HEK293 (cell line): Measurements from ENCODE around the gene MUTYH.

ENCODE experiments used
- CTCF ChIA-PET: fragments of 350-600 bp; formaldehyde crosslinking; extraction: SDS; loops from one replicate; lab custom pipeline; 2021; ENCODE audit warnings: antibody characterized with exemption; lab: Yijun Ruan, JAX
- POLR2A ChIA-PET: fragments of 300-600 bp; formaldehyde crosslinking; extraction: SDS; loops from one replicate; lab custom pipeline; 2020; ENCODE audit warnings: antibody characterized with exemption, inconsistent platforms; lab: Yijun Ruan, JAX
- H3K27ac ChIP-seq: fragments of 200-500 bp; sonication (Bioruptor generic); 2 replicates; pipeline ENCODE4 v1.5.1; 2014; ENCODE audit warnings: low read depth, low read length, control low read depth, inconsistent platforms; ENCODE audit errors: extremely low read depth
- H3K36me3 ChIP-seq, 2 experiments: fragments of 200-500 bp in 1 of 2; sonication (Bioruptor generic) in 1 of 2; 1 replicate in 1 of 2; 2 replicates in 1 of 2; pipeline ENCODE4 v1.5.1; 2014 to 2017; ENCODE audit warnings: inconsistent platforms in 2 of 2, low read length in 2 of 2; ENCODE audit not compliant: control insufficient read depth in 2 of 2, insufficient read depth in 1 of 2
- H3K4me1 ChIP-seq: fragments of 200-500 bp; sonication (Bioruptor generic); 2 replicates; pipeline ENCODE4 v1.5.1; 2014; ENCODE audit warnings: mild to moderate bottlenecking, low read length, inconsistent platforms; ENCODE audit not compliant: control insufficient read depth, insufficient read depth
- H3K4me3 ChIP-seq: 2 replicates; pipeline ENCODE4 v1.5.1; 2011; ENCODE audit warnings: low read depth, mild to moderate bottlenecking, control low read depth, low read length, moderate library complexity
- H3K9me3 ChIP-seq: fragments of 200-500 bp; sonication (Bioruptor generic); 2 replicates; pipeline ENCODE4 v1.5.1; 2014; ENCODE audit warnings: low read depth, low read length, inconsistent platforms; ENCODE audit not compliant: control insufficient read depth, insufficient read depth
- EGR2 ChIP-seq: fragments of 450-650 bp; formaldehyde crosslinking; IDR thresholded peaks from 2 replicates; pipeline ENCODE4 v1.5.1; 2016; ENCODE audit warnings: low read depth, missing biosample characterization, missing genetic modification characterization
- KLF1 ChIP-seq: fragments of 450-650 bp; formaldehyde crosslinking; IDR thresholded peaks from 2 replicates; pipeline ENCODE4 v1.5.1; 2016; ENCODE audit warnings: missing biosample characterization, missing genetic modification characterization
- ZBTB17 ChIP-seq: fragments of 450-650 bp; formaldehyde crosslinking; IDR thresholded peaks from 2 replicates; pipeline ENCODE4 v1.5.1; 2016; ENCODE audit warnings: missing biosample characterization, missing genetic modification characterization
- ZNF146 ChIP-seq: fragments of 450-650 bp; formaldehyde crosslinking; IDR thresholded peaks from 2 replicates; pipeline ENCODE4 v1.5.1; 2016; ENCODE audit warnings: missing biosample characterization, missing genetic modification characterization
- ZNF155 ChIP-seq: fragments of 450-650 bp; formaldehyde crosslinking; IDR thresholded peaks from 2 replicates; pipeline ENCODE4 v1.5.1; 2016; ENCODE audit warnings: missing biosample characterization, missing genetic modification characterization
- ZNF214 ChIP-seq: fragments of 450-650 bp; formaldehyde crosslinking; IDR thresholded peaks from 2 replicates; pipeline ENCODE4 v1.5.1; 2017; ENCODE audit warnings: missing biosample characterization, mild to moderate bottlenecking, missing genetic modification characterization, borderline replicate concordance
- ZNF223 ChIP-seq: fragments of 450-650 bp; formaldehyde crosslinking; IDR thresholded peaks from 2 replicates; pipeline ENCODE4 v1.5.1; 2016; ENCODE audit warnings: missing biosample characterization, missing genetic modification characterization
- ZNF558 ChIP-seq: fragments of 450-650 bp; formaldehyde crosslinking; IDR thresholded peaks from 2 replicates; pipeline ENCODE4 v1.5.1; 2016; ENCODE audit warnings: missing biosample characterization, missing genetic modification characterization
- ZNF626 ChIP-seq: fragments of 450-650 bp; sonication (Bioruptor Pico); formaldehyde crosslinking; IDR thresholded peaks from 2 replicates; pipeline ENCODE4 v1.5.1; 2018; ENCODE audit warnings: missing biosample characterization, missing genetic modification characterization, inconsistent platforms
- TF ChIP-seq, protein P1 (sequence below): fragments of 450-650 bp; formaldehyde crosslinking; IDR thresholded peaks from 2 replicates; pipeline ENCODE4 v1.5.1; 2016; ENCODE audit warnings: missing biosample characterization, missing genetic modification characterization
- TF ChIP-seq, protein P2 (sequence below): fragments of 450-650 bp; formaldehyde crosslinking; IDR thresholded peaks from 2 replicates; pipeline ENCODE4 v1.5.1; 2016; ENCODE audit warnings: missing biosample characterization, missing genetic modification characterization
- TF ChIP-seq, protein P3 (sequence below): fragments of 450-650 bp; formaldehyde crosslinking; IDR thresholded peaks from 2 replicates; pipeline ENCODE4 v1.5.1; 2016; ENCODE audit warnings: missing biosample characterization, missing genetic modification characterization

The MUTYH gene

DNA sequence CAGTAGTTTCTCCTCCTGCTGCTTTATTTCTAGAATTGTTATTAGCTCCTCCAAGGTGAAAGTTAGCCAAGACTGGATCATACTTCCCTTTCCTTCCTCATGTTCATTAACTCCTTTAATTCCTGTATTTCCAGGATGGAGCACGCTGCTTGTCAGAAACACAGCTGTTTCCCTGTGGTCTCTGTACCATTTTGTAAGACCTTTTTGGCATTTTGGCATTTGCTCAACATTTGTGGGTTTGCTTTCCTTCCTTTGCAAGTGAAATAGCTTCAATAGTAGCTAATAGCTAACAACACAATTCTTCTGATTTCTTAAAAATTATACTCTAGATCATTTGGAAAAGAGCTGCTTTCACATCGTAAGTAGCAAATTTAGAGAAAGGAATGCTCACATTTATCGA is 57.9 kb downstream of the MUTYH start:
- H3K4me3 ChIP-seq = no peak overlapping the region
- TF ChIP-seq, protein P1, sequence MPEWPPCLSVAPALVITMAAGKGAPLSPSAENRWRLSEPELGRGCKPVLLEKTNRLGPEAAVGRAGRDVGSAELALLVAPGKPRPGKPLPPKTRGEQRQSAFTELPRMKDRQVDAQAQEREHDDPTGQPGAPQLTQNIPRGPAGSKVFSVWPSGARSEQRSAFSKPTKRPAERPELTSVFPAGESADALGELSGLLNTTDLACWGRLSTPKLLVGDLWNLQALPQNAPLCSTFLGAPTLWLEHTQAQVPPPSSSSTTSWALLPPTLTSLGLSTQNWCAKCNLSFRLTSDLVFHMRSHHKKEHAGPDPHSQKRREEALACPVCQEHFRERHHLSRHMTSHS = no peak
- TF ChIP-seq EGR2 = no peak
- TF ChIP-seq ZNF214 (tag by site-specific recombination) = no peak
- TF ChIP-seq, protein P2, sequence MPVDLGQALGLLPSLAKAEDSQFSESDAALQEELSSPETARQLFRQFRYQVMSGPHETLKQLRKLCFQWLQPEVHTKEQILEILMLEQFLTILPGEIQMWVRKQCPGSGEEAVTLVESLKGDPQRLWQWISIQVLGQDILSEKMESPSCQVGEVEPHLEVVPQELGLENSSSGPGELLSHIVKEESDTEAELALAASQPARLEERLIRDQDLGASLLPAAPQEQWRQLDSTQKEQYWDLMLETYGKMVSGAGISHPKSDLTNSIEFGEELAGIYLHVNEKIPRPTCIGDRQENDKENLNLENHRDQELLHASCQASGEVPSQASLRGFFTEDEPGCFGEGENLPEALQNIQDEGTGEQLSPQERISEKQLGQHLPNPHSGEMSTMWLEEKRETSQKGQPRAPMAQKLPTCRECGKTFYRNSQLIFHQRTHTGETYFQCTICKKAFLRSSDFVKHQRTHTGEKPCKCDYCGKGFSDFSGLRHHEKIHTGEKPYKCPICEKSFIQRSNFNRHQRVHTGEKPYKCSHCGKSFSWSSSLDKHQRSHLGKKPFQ (tag by site-specific recombination) = no peak
- no peak for TF ChIP-seq ZNF223 (tag by site-specific recombination)
- TF ChIP-seq ZNF558 (tag by site-specific recombination) = no peak
- TF ChIP-seq ZNF146 (tag by site-specific recombination) = no peak
- no peak for TF ChIP-seq KLF1 (tag by site-specific recombination)
- TF ChIP-seq ZBTB17 (tag by site-specific recombination) = no peak
- TF ChIP-seq ZNF155 (tag by site-specific recombination) = no peak
- TF ChIP-seq, protein P3, sequence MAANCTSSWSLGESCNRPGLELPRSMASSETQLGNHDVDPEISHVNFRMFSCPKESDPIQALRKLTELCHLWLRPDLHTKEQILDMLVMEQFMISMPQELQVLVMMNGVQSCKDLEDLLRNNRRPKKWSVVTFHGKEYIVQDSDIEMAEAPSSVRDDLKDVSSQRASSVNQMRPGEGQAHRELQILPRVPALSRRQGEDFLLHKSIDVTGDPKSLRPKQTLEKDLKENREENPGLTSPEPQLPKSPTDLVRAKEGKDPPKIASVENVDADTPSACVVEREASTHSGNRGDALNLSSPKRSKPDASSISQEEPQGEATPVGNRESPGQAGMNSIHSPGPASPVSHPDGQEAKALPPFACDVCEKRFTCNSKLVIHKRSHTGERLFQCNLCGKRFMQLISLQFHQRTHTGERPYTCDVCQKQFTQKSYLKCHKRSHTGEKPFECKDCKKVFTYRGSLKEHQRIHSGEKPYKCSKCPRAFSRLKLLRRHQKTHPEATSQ (tag by site-specific recombination) = no peak
- no peak for TF ChIP-seq ZNF626 (tag by site-specific recombination)
- no peaks in the 10 kb centered on the region for H3K9me3 ChIP-seq
- H3K4me1 ChIP-seq = no peaks in the 10 kb centered on the region
- no peaks in the 10 kb centered on the region for H3K36me3 ChIP-seq
- CTCF ChIA-PET = interaction anchor here (0.7 to 1.4 kb wide), 2 partner anchors 18 to 20 kb away, joined by 3 to 4 read pairs; no protein-coding TSS in a partner anchor
- POLR2A ChIA-PET = no interaction called here
- no peak overlapping the region for H3K27ac ChIP-seq
